Esophagus squamous epithelium (tissue), 4 donors: Measurements from ENCODE around the gene SLC7A6OS.

ENCODE experiments used
- CTCF ChIP-seq, 6 experiments: fragments of 450-650 bp in 4 of 6; fragments of 200-600 bp in 2 of 6; sonication (generic) in 2 of 6; IDR thresholded peaks; one replicate each; pipeline ENCODE4 v1.5.1; 2016 to 2019; ENCODE audit warnings: antibody characterized with exemption in 6 of 6, mild to moderate bottlenecking in 4 of 6, moderate library complexity in 4 of 6
- POLR2A ChIP-seq, 4 donors: fragments of 450-650 bp; IDR thresholded peaks; one replicate each; pipeline ENCODE4 v1.6.1; 2017; ENCODE audit warnings: antibody characterized with exemption in 4 of 4, mild to moderate bottlenecking in 4 of 4, moderate library complexity in 3 of 4

- TF ChIP-seq POLR2A (IDR thresholded peaks at IDR 0.05) (no peak), CTCF (IDR thresholded peaks at IDR 0.05) (no peak)
Measured at GRCh38 chr16:68252383-68252782, 58.4 kb downstream of the SLC7A6OS start.
